ENCODE measurements around the gene EFCAB6. TPM values are rescaled to one million over a fixed set of nuclear protein-coding genes. Genes with fewer than 3 reads are reported as not detected.

The EFCAB6 gene
- total RNA-seq, 1 experiment from 2014 or later, result 0.52 TPM

DNA sequence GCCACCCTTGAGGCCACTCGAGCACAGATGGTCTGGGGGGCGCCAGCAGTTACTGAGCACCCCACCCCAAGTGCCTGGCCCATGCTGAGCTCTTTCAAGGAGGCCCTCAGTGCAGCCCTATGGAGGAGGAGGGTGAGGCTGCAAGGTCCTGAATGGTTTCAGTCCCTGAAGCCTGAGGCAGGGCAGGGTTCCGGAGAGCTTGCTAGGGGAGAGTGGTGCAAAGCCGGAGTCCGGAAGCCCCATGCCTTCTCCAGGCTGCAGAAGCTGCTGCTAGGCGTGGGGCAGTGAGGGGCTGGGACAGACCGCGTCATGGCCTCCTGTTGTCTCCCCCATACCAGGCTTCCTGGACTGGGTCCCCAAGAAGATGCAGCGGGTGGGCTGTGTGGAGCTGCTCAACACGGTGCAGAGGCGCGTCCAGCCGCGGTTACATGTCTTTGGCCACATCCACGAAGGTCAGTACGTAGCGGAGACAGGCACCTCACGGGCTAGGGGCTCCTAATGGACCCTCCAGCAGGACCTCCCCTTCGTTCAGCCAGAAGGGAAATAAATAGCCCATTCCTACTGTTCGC, 309.7 kb downstream of the EFCAB6 start:
- Histone ChIP-seq H3K4me2 (ENCODE audit: low read length) (no peak overlapping the region), H3K9ac (ENCODE audit: low read length) (no peak overlapping the region), H3K4me1 (ENCODE audit: control insufficient read depth in 1 of 2, insufficient read depth in 2 of 2, low read length in 2 of 2) (no peaks in the 10 kb centered on the region), H4K20me1 (ENCODE audit: insufficient read depth) (no peaks in the 10 kb centered on the region), H3K4me3 (replicated peaks in 1 of 2; ENCODE audit: low read depth in 1 of 2, low read length in 2 of 2) (no peak overlapping the region), H3K27me3 (ENCODE audit: insufficient read depth, low read length) (no peaks in the 10 kb centered on the region), H3K36me3 (ENCODE audit: control insufficient read depth in 1 of 2, insufficient read depth in 2 of 2, low read length in 2 of 2) (no peaks in the 10 kb centered on the region), H2AFZ (ENCODE audit: low read depth, low read length, poor library complexity, severe bottlenecking) (no peak overlapping the region), H3K9me2 (ENCODE audit: insufficient read depth) (no peaks in the 10 kb centered on the region), H3K79me2 (ENCODE audit: insufficient read depth, low read length) (no peaks in the 10 kb centered on the region), H3K9me3 (ENCODE audit: control insufficient read depth in 1 of 2, insufficient read depth in 1 of 2, low read depth in 1 of 2, low read length in 2 of 2) (no peaks in the 10 kb centered on the region; a peak in 1 of 4 replicates), H3K27ac (ENCODE audit: low read depth, low read length) (no peak overlapping the region)
- intact Hi-C loops (cut with micrococcal nuclease), result no loop called here
- ChIA-PET CTCF (no interaction called here), RAD21 (ENCODE audit: low non-redundant PET in 1 of 2, low total read pairs in 2 of 2, uncharacterized antibody in 2 of 2, unreplicated experiment in 2 of 2) (no interaction called here), POLR2A (no interaction called here)
- TF ChIP-seq JUND (IDR thresholded peaks at IDR 0.05), result no peak
- no peak for TF ChIP-seq EGR1 (IDR thresholded peaks at IDR 0.05; ENCODE audit: low read depth)
- TF ChIP-seq ZNF274 (IDR thresholded peaks at IDR 0.05; ENCODE audit: low read depth, low read length), result no peak
- no peak for TF ChIP-seq MAX (IDR thresholded peaks at IDR 0.05)
- TF ChIP-seq CBX3 (IDR thresholded peaks at IDR 0.05; ENCODE audit: low read depth), result no peak
- TF ChIP-seq ATF3 (IDR thresholded peaks at IDR 0.05), result no peak
- no peak for TF ChIP-seq POLR2AphosphoS5 (IDR thresholded peaks at IDR 0.05; ENCODE audit: low read depth, low read length)
- no peak for TF ChIP-seq YY1 (IDR thresholded peaks at IDR 0.05; ENCODE audit: extremely low read depth, insufficient replicate concordance, low read depth, low read length)
- no peak for TF ChIP-seq CTCF (IDR thresholded peaks at IDR 0.05 in 2 of 3, conservative IDR thresholded peaks at IDR 0.05 in 1 of 3; ENCODE audit: borderline replicate concordance in 1 of 3, insufficient read depth in 1 of 3, low read depth in 2 of 3, low read length in 2 of 3)
- no peak for TF ChIP-seq EZH2 (IDR thresholded peaks at IDR 0.05)
- TF ChIP-seq FOSL1 (IDR thresholded peaks at IDR 0.05; ENCODE audit: low read depth), result no peak
- no peak for TF ChIP-seq SIN3A (IDR thresholded peaks at IDR 0.05; ENCODE audit: low read depth)
- no peak for TF ChIP-seq EZH2phosphoT487 (IDR thresholded peaks at IDR 0.05; ENCODE audit: borderline replicate concordance)
- TF ChIP-seq ELF1 (IDR thresholded peaks at IDR 0.05; ENCODE audit: borderline replicate concordance, low read depth), result no peak
- TF ChIP-seq, protein P1, sequence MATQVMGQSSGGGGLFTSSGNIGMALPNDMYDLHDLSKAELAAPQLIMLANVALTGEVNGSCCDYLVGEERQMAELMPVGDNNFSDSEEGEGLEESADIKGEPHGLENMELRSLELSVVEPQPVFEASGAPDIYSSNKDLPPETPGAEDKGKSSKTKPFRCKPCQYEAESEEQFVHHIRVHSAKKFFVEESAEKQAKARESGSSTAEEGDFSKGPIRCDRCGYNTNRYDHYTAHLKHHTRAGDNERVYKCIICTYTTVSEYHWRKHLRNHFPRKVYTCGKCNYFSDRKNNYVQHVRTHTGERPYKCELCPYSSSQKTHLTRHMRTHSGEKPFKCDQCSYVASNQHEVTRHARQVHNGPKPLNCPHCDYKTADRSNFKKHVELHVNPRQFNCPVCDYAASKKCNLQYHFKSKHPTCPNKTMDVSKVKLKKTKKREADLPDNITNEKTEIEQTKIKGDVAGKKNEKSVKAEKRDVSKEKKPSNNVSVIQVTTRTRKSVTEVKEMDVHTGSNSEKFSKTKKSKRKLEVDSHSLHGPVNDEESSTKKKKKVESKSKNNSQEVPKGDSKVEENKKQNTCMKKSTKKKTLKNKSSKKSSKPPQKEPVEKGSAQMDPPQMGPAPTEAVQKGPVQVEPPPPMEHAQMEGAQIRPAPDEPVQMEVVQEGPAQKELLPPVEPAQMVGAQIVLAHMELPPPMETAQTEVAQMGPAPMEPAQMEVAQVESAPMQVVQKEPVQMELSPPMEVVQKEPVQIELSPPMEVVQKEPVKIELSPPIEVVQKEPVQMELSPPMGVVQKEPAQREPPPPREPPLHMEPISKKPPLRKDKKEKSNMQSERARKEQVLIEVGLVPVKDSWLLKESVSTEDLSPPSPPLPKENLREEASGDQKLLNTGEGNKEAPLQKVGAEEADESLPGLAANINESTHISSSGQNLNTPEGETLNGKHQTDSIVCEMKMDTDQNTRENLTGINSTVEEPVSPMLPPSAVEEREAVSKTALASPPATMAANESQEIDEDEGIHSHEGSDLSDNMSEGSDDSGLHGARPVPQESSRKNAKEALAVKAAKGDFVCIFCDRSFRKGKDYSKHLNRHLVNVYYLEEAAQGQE (IDR thresholded peaks at IDR 0.05; ENCODE audit: low read depth), result no peak
- no peak for TF ChIP-seq TCF7L2 (IDR thresholded peaks at IDR 0.05; ENCODE audit: borderline replicate concordance, extremely low read depth, insufficient read depth, insufficient read length)
- no peak for TF ChIP-seq SRF (IDR thresholded peaks at IDR 0.05; ENCODE audit: low read depth)
- no peak for TF ChIP-seq RAD21 (IDR thresholded peaks at IDR 0.05; ENCODE audit: low read depth)
- ATAC-seq (no peak), DNase-seq (ENCODE audit: low read depth, low spot score) (no peak)
- BruUV-seq (replicated peaks), result no TSS peak
